ENCODE measurements around the gene ZNF516. TPM values are rescaled to one million over a fixed set of nuclear protein-coding genes. Genes with fewer than 3 reads are reported as not detected.
A peak's percentile ranks its signal among the peaks of the same experiment; 100 is the strongest.

ZNF516 gene
- total RNA-seq, 1 experiment from 2014 or later: 7.9 TPM

- no peak for DNase-seq (ENCODE audit: low read depth)
Measured at GRCh38 chr18:76468345-76469304, 26.4 kb downstream of the ZNF516 start.

GRCh38 chr18:76467371-76468190 is 27.5 kb downstream of the ZNF516 start:
- DNase-seq (ENCODE audit: low read depth): no peak

GRCh38 chr18:76466410-76466991 is 28.5 kb downstream of the ZNF516 start:
- DNase-seq (ENCODE audit: low read depth): no peak

GRCh38 chr18:76465630-76466409 is 29.2 kb downstream of the ZNF516 start:
- no peak for DNase-seq (ENCODE audit: low read depth)

GRCh38 chr18:76464281-76465259 is 30.5 kb downstream of the ZNF516 start:
- no peak for DNase-seq (ENCODE audit: low read depth)

GRCh38 chr18:76463872-76464271 is 31.2 kb downstream of the ZNF516 start:
- no peak for DNase-seq (ENCODE audit: low read depth)

- DNase-seq (ENCODE audit: low read depth): no peak
Measured at GRCh38 chr18:76463358-76463757, 31.7 kb downstream of the ZNF516 start.

GRCh38 chr18:76462326-76462694 is 32.7 kb downstream of the ZNF516 start:
- DNase-seq (ENCODE audit: low read depth): no peak

- DNase-seq (ENCODE audit: low read depth): no peak
Measured at GRCh38 chr18:76461692-76462325, 33.2 kb downstream of the ZNF516 start.

- DNase-seq (ENCODE audit: low read depth): no peak
Measured at GRCh38 chr18:76461148-76461547, 33.9 kb downstream of the ZNF516 start.

- DNase-seq (ENCODE audit: low read depth): no peak
Measured at GRCh38 chr18:76460482-76460881, 34.6 kb downstream of the ZNF516 start.

GRCh38 chr18:76459687-76460350 is 35.2 kb downstream of the ZNF516 start:
- peak; percentile 98 for DNase-seq (ENCODE audit: low read depth)

- DNase-seq (ENCODE audit: low read depth): no peak
Measured at GRCh38 chr18:76459312-76459686, 35.7 kb downstream of the ZNF516 start.

GRCh38 chr18:76458522-76459311 is 36.3 kb downstream of the ZNF516 start:
- no peak for DNase-seq (ENCODE audit: low read depth)

- DNase-seq (ENCODE audit: low read depth): no peak
Measured at GRCh38 chr18:76457957-76458356, 37.1 kb downstream of the ZNF516 start.

- DNase-seq (ENCODE audit: low read depth): no peak
Measured at GRCh38 chr18:76457475-76457874, 37.6 kb downstream of the ZNF516 start.

GRCh38 chr18:76456823-76457222 is 38.2 kb downstream of the ZNF516 start:
- no peak for DNase-seq (ENCODE audit: low read depth)

All from LHCN-M2 (cell line).